SK-N-SH (cell line): ENCODE results near the gene FAM131B. TPM values are rescaled to one million over a fixed set of nuclear protein-coding genes. Genes with fewer than 3 reads are reported as not detected.

ENCODE experiments used
- CTCF ChIA-PET: fragments of 300-600, 350-600 bp; formaldehyde crosslinking; extraction: SDS; loops from one replicate; lab custom pipeline; 2021; lab: Yijun Ruan, JAX
- POLR2A ChIA-PET: fragments of 350-600 bp; sonication (Branson Sonifier 250); formaldehyde crosslinking; extraction: SDS; loops from one replicate; lab custom pipeline; 2020; ENCODE audit warnings: antibody characterized with exemption, inconsistent platforms; lab: Yijun Ruan, JAX
- DNase-seq: peaks from one replicate; pipeline ENCODE4 v3.0.0; 2012
- H2AFZ ChIP-seq: fragments of 200-600 bp; sonication (generic); 2 replicates; pipeline ENCODE4 v1.8.1; 2016; ENCODE audit warnings: antibody characterized with exemption, mild to moderate bottlenecking, low read depth
- H3F3A ChIP-seq: fragments of 200-600 bp; sonication (generic); replicated peaks from 2 replicates; pipeline ENCODE3; 2016; ENCODE audit warnings: antibody characterized with exemption, mild to moderate bottlenecking; ENCODE audit not compliant: insufficient read depth
- H3K27ac ChIP-seq, 2 experiments: fragments of 200-500 bp in 1 of 2; fragments of 200-600 bp in 1 of 2; sonication (Bioruptor generic) in 1 of 2; sonication (generic), shearing (Covaris generic) in 1 of 2; 2 replicates each; pipeline versions ENCODE4 v1.5.1 to v1.6.1; 2014 to 2016; ENCODE audit warnings: low read depth in 2 of 2, inconsistent platforms in 1 of 2, low read length in 1 of 2, mild to moderate bottlenecking in 1 of 2, mixed read lengths in 1 of 2
- H3K27me3 ChIP-seq: fragments of 200-600 bp; sonication (generic), shearing (Covaris generic); 2 replicates; pipeline ENCODE4 v1.6.1; 2016; ENCODE audit warnings: mixed run types; ENCODE audit not compliant: insufficient read depth
- H3K36me3 ChIP-seq, 2 experiments: fragments of 200-500 bp in 1 of 2; fragments of 200-600 bp in 1 of 2; sonication (Bioruptor generic) in 1 of 2; sonication (generic) in 1 of 2; replicated peaks in 1 of 2; 2 replicates each; pipeline versions ENCODE3 to v1.5.1; 2014 to 2016; ENCODE audit warnings: low read length in 1 of 2, mild to moderate bottlenecking in 1 of 2; ENCODE audit not compliant: insufficient read depth in 2 of 2, control insufficient read depth in 1 of 2
- H3K4me1 ChIP-seq, 2 experiments: fragments of 200-500 bp in 1 of 2; fragments of 200-600 bp in 1 of 2; sonication (Bioruptor generic) in 1 of 2; sonication (generic), shearing (Covaris generic) in 1 of 2; 2 replicates each; pipeline versions ENCODE4 v1.5.1 to v1.6.1; 2014 to 2016; ENCODE audit warnings: low read depth in 1 of 2, low read length in 1 of 2, mixed run types in 1 of 2; ENCODE audit not compliant: insufficient read depth in 2 of 2, control insufficient read depth in 1 of 2
- H3K4me2 ChIP-seq: fragments of 200-600 bp; sonication (generic), shearing (Covaris generic); 2 replicates; pipeline ENCODE4 v1.6.1; 2017; ENCODE audit warnings: mixed run types
- H3K4me3 ChIP-seq, 2 experiments: fragments of 200-500 bp in 1 of 2; fragments of 200-600 bp in 1 of 2; sonication (Bioruptor generic) in 1 of 2; sonication (generic), shearing (Covaris generic) in 1 of 2; 2 replicates each; pipeline versions ENCODE4 v1.5.1 to v1.8.1; 2014 to 2016; ENCODE audit warnings: low read depth in 2 of 2, inconsistent platforms in 1 of 2, low read length in 1 of 2, mild to moderate bottlenecking in 1 of 2, mixed read lengths in 1 of 2, moderate library complexity in 1 of 2
- H3K79me2 ChIP-seq: fragments of 200-600 bp; sonication (generic); 2 replicates; pipeline ENCODE4 v1.8.1; 2017; ENCODE audit warnings: mild to moderate bottlenecking; ENCODE audit not compliant: insufficient read depth
- H3K9ac ChIP-seq: fragments of 200-600 bp; sonication (generic); 2 replicates; pipeline ENCODE4 v1.6.1; 2017; ENCODE audit warnings: mixed run types
- H3K9me2 ChIP-seq: fragments of 200-600 bp; sonication (generic); 2 replicates; pipeline ENCODE4 v1.6.1; 2017; ENCODE audit warnings: mixed run types
- H3K9me3 ChIP-seq: fragments of 200-600 bp; sonication (generic); 2 replicates; pipeline ENCODE4 v1.6.1; 2017; ENCODE audit warnings: mixed run types, mild to moderate bottlenecking, moderate library complexity
- H4K20me1 ChIP-seq: fragments of 200-600 bp; sonication (generic); 2 replicates; pipeline ENCODE4 v1.6.1; 2017; ENCODE audit warnings: mild to moderate bottlenecking, mixed run types; ENCODE audit not compliant: insufficient read depth
- CHD2 ChIP-seq: fragments of 150-350 bp; IDR thresholded peaks from 2 replicates; pipeline ENCODE4 v1.6.1; 2018; ENCODE audit warnings: low read length; ENCODE audit not compliant: partially characterized antibody
- FOXM1 ChIP-seq: IDR thresholded peaks from 2 replicates; pipeline ENCODE4 v1.4.0; 2012; ENCODE audit warnings: low read depth, mild to moderate bottlenecking
- GABPA ChIP-seq: IDR thresholded peaks from 2 replicates; pipeline ENCODE4 v1.4.0; 2012; ENCODE audit warnings: low read depth, mild to moderate bottlenecking
- JUND ChIP-seq: IDR thresholded peaks from 2 replicates; pipeline ENCODE4 v1.4.0; 2012
- NFIC ChIP-seq: IDR thresholded peaks from 2 replicates; pipeline ENCODE4 v1.4.0; 2012; ENCODE audit warnings: borderline replicate concordance
- POLR2AphosphoS5 ChIP-seq: IDR thresholded peaks from 2 replicates; pipeline ENCODE4 v1.6.1; 2012; ENCODE audit warnings: low read depth, low read length
- RAD21 ChIP-seq: IDR thresholded peaks from 2 replicates; pipeline ENCODE4 v1.6.1; 2012; ENCODE audit warnings: mild to moderate bottlenecking, low read length
- RCOR1 ChIP-seq: fragments of 150-350 bp; IDR thresholded peaks from 2 replicates; pipeline ENCODE4 v1.6.1; 2017; ENCODE audit warnings: antibody characterized with exemption, low read length
- SMC3 ChIP-seq: IDR thresholded peaks from 2 replicates; pipeline ENCODE4 v1.6.1; 2012; ENCODE audit warnings: low read depth, low read length, improper control_type of control experiment
- TAF1 ChIP-seq: IDR thresholded peaks from 2 replicates; pipeline ENCODE4 v1.6.1; 2012; ENCODE audit warnings: low read depth, mild to moderate bottlenecking, low read length, moderate library complexity, borderline replicate concordance
- TCF12 ChIP-seq: IDR thresholded peaks from 2 replicates; pipeline ENCODE4 v1.4.0; 2012
- YY1 ChIP-seq: IDR thresholded peaks from 2 replicates; pipeline ENCODE4 v1.4.0; 2012; ENCODE audit warnings: low read depth, mild to moderate bottlenecking
- WGBS: methylation state at CpG from one replicate; pipeline ENCODE4 v1.1.6; 2017; ENCODE audit warnings: low lambda C conversion rate; 5-methylcytosine and 5-hydroxymethylcytosine counted together
- polyA plus RNA-seq, 3 experiments: library from polyadenylated mRNA; depleted of rRNA; stranded (reverse); fragments of >200 nt; gene quantifications; 2 replicates each; pipeline ENCODE4 v1.2.3, GENCODE V29; 2012
- TF ChIP-seq, protein P1 (sequence below): fragments of 200-600 bp; sonication (generic); IDR thresholded peaks from 2 replicates; pipeline ENCODE4 v1.6.1; 2017; ENCODE audit warnings: antibody characterized with exemption, mild to moderate bottlenecking, moderate library complexity
- TF ChIP-seq, protein P2 (sequence below): fragments of 150-350 bp; IDR thresholded peaks from 2 replicates; pipeline ENCODE4 v1.6.1; 2017; ENCODE audit warnings: antibody characterized with exemption, low read length, low read depth, borderline replicate concordance
- TF ChIP-seq, protein P3 (sequence below): IDR thresholded peaks from 2 replicates; pipeline ENCODE4 v1.4.0; 2012; ENCODE audit warnings: low read depth, borderline replicate concordance
- TF ChIP-seq, protein P4 (sequence below): IDR thresholded peaks from 2 replicates; pipeline ENCODE4 v1.4.0; 2012; ENCODE audit warnings: low read depth, borderline replicate concordance
- TF ChIP-seq, protein P5 (sequence below): IDR thresholded peaks from 2 replicates; pipeline ENCODE4 v1.6.1; 2012; ENCODE audit warnings: mild to moderate bottlenecking, low read depth, low read length, moderate library complexity

The FAM131B gene
- polyA plus RNA-seq, 1 of the 3 experiments (the other 2 are of a cell fraction): 43.6 TPM

DNA sequence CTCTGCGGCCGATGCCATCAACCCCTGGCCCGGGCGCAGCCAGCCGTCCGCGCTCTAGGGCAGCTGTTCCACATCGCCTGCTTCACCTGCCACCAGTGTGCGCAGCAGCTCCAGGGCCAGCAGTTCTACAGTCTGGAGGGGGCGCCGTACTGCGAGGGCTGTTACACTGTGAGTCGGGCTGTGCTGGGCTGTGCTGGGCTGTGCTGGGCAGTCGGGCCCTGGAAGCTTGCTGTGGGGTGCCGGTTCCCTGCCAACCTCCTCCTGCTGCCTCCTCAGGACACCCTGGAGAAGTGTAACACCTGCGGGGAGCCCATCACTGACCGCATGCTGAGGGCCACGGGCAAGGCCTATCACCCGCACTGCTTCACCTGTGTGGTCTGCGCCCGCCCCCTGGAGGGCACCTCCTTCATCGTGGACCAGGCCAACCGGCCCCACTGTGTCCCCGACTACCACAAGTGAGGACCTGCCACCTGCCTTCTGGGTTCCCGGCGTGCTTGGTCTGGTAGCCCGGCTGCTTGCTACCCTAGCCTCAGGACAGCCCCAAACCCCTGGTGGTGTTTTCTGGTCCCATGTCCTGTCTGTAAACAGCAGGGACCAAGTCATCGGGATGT is 26.1 kb upstream of the FAM131B start:
- peaks cover 63 to 76% of the 10 kb centered on the region in 2 experiments for H3K36me3 ChIP-seq
- H4K20me1 ChIP-seq: peaks cover 95% of the 10 kb centered on the region
- CTCF ChIA-PET: interaction anchor here (0.7 to 8.3 kb wide), 9 partner anchors 8 to 174 kb away, joined by 4 to 43 read pairs (median 5); no protein-coding TSS in a partner anchor
- peak overlapping the region; percentile 100 for H3K4me2 ChIP-seq
- no peaks in the 10 kb centered on the region for H3K9me2 ChIP-seq
- TF ChIP-seq, protein P1, sequence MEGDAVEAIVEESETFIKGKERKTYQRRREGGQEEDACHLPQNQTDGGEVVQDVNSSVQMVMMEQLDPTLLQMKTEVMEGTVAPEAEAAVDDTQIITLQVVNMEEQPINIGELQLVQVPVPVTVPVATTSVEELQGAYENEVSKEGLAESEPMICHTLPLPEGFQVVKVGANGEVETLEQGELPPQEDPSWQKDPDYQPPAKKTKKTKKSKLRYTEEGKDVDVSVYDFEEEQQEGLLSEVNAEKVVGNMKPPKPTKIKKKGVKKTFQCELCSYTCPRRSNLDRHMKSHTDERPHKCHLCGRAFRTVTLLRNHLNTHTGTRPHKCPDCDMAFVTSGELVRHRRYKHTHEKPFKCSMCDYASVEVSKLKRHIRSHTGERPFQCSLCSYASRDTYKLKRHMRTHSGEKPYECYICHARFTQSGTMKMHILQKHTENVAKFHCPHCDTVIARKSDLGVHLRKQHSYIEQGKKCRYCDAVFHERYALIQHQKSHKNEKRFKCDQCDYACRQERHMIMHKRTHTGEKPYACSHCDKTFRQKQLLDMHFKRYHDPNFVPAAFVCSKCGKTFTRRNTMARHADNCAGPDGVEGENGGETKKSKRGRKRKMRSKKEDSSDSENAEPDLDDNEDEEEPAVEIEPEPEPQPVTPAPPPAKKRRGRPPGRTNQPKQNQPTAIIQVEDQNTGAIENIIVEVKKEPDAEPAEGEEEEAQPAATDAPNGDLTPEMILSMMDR: peak; percentile 24
- TF ChIP-seq RAD21: no peak
- peaks cover 81% of the 10 kb centered on the region for H3F3A ChIP-seq
- no peak for DNase-seq
- peak overlapping the region in 1 of 2 experiments; percentile 75; a peak in 1 of 4 replicates for H3K27ac ChIP-seq
- H3K27me3 ChIP-seq: no peaks in the 10 kb centered on the region
- 94% methylated on average over 20 of the region's 28 CpGs for WGBS
- no peak overlapping the region for H2AFZ ChIP-seq
- no peak overlapping the region for H3K4me3 ChIP-seq
- H3K9ac ChIP-seq: no peak overlapping the region
- H3K79me2 ChIP-seq: peaks cover 58% of the 10 kb centered on the region
- POLR2A ChIA-PET: interaction anchor here (0.9 to 1.0 kb wide), 2 partner anchors 12 to 125 kb away, joined by 3 to 4 read pairs; partner anchors contain the start of gene GSTK1
- no peaks in the 10 kb centered on the region for H3K9me3 ChIP-seq
- peaks cover 16 to 64% of the 10 kb centered on the region in 2 experiments; a peak in 3 of 4 replicates for H3K4me1 ChIP-seq

DNA sequence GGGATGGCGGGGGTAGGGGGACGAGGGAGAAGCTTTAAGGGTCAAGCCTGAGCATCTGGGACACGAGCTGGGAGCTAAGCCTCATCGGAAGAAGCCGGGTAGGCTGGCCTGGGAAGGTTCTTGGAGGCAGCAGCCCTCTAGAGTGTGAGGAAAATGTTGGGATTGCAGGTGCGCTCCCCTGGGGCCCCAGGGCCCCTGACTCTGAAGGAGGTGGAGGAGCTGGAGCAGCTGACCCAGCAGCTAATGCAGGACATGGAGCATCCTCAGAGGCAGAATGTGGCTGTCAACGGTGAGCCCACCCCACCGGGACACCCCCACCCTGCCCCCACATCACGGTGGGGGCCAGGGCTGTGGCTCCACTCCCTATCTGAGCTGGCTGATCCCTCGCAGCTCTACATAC is 25.5 kb upstream of the FAM131B start:
- Histone ChIP-seq H3K27ac (peak overlapping the region in 1 of 2 experiments; percentile 100; a peak in 1 of 4 replicates), H3K36me3 (peaks cover 66 to 82% of the 10 kb centered on the region in 2 experiments), H4K20me1 (peaks cover 100% of the 10 kb centered on the region), H3K4me1 (peaks cover 12 to 68% of the 10 kb centered on the region in 2 experiments; a peak in 3 of 4 replicates), H3K79me2 (peaks cover 63% of the 10 kb centered on the region), H3K4me2 (peak overlapping the region; percentile 100; the same call in 1 of the 2 replicates), H2AFZ (no peak overlapping the region), H3K27me3 (no peaks in the 10 kb centered on the region), H3F3A (peaks cover 77% of the 10 kb centered on the region), H3K9me2 (no peaks in the 10 kb centered on the region), H3K9ac (no peak overlapping the region), H3K4me3 (no peak overlapping the region), H3K9me3 (no peaks in the 10 kb centered on the region)
- CTCF ChIA-PET: interaction anchor here (0.7 to 8.3 kb wide), 6 partner anchors 12 to 173 kb away, joined by 4 to 43 read pairs (median 6); no protein-coding TSS in a partner anchor
- no peak for DNase-seq
- WGBS: 87% methylated on average over 8 of the region's 10 CpGs
- POLR2A ChIA-PET: interaction anchor here (0.9 kb wide), 1 partner anchor 125 kb away, joined by 4 read pairs; the partner anchor contains the start of gene GSTK1
- TF ChIP-seq, protein P2, sequence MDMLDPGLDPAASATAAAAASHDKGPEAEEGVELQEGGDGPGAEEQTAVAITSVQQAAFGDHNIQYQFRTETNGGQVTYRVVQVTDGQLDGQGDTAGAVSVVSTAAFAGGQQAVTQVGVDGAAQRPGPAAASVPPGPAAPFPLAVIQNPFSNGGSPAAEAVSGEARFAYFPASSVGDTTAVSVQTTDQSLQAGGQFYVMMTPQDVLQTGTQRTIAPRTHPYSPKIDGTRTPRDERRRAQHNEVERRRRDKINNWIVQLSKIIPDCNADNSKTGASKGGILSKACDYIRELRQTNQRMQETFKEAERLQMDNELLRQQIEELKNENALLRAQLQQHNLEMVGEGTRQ: no peak
- TF ChIP-seq, protein P3, sequence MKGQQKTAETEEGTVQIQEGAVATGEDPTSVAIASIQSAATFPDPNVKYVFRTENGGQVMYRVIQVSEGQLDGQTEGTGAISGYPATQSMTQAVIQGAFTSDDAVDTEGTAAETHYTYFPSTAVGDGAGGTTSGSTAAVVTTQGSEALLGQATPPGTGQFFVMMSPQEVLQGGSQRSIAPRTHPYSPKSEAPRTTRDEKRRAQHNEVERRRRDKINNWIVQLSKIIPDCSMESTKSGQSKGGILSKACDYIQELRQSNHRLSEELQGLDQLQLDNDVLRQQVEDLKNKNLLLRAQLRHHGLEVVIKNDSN: no peak
- no peak for TF ChIP-seq JUND
- no peak for TF ChIP-seq SMC3
- no peak; the same call in 1 of the 2 replicates for TF ChIP-seq POLR2AphosphoS5
- no peak for TF ChIP-seq GABPA
- no peak for TF ChIP-seq FOXM1
- TF ChIP-seq, protein P4, sequence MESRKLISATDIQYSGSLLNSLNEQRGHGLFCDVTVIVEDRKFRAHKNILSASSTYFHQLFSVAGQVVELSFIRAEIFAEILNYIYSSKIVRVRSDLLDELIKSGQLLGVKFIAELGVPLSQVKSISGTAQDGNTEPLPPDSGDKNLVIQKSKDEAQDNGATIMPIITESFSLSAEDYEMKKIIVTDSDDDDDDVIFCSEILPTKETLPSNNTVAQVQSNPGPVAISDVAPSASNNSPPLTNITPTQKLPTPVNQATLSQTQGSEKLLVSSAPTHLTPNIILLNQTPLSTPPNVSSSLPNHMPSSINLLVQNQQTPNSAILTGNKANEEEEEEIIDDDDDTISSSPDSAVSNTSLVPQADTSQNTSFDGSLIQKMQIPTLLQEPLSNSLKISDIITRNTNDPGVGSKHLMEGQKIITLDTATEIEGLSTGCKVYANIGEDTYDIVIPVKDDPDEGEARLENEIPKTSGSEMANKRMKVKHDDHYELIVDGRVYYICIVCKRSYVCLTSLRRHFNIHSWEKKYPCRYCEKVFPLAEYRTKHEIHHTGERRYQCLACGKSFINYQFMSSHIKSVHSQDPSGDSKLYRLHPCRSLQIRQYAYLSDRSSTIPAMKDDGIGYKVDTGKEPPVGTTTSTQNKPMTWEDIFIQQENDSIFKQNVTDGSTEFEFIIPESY: no peak
- TF ChIP-seq TAF1: no peak
- no peak for TF ChIP-seq TCF12
- no peak for TF ChIP-seq YY1
- no peak for TF ChIP-seq CHD2
- TF ChIP-seq NFIC: no peak
- TF ChIP-seq, protein P5, sequence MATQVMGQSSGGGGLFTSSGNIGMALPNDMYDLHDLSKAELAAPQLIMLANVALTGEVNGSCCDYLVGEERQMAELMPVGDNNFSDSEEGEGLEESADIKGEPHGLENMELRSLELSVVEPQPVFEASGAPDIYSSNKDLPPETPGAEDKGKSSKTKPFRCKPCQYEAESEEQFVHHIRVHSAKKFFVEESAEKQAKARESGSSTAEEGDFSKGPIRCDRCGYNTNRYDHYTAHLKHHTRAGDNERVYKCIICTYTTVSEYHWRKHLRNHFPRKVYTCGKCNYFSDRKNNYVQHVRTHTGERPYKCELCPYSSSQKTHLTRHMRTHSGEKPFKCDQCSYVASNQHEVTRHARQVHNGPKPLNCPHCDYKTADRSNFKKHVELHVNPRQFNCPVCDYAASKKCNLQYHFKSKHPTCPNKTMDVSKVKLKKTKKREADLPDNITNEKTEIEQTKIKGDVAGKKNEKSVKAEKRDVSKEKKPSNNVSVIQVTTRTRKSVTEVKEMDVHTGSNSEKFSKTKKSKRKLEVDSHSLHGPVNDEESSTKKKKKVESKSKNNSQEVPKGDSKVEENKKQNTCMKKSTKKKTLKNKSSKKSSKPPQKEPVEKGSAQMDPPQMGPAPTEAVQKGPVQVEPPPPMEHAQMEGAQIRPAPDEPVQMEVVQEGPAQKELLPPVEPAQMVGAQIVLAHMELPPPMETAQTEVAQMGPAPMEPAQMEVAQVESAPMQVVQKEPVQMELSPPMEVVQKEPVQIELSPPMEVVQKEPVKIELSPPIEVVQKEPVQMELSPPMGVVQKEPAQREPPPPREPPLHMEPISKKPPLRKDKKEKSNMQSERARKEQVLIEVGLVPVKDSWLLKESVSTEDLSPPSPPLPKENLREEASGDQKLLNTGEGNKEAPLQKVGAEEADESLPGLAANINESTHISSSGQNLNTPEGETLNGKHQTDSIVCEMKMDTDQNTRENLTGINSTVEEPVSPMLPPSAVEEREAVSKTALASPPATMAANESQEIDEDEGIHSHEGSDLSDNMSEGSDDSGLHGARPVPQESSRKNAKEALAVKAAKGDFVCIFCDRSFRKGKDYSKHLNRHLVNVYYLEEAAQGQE: no peak
- no peak for TF ChIP-seq RCOR1
